ENCODE data around the gene CA5B. TPM values are rescaled to one million over a fixed set of nuclear protein-coding genes. Genes with fewer than 3 reads are reported as not detected.
"Not testable (repeated sequence)": the region's sequence is repeated elsewhere in the genome, so short reads cannot be mapped to it uniquely, and the experiment has no call there.

CA5B gene
- polyA plus RNA-seq, 4 donors, result 0.22 to 3.0 (median 1.3) TPM

DNA sequence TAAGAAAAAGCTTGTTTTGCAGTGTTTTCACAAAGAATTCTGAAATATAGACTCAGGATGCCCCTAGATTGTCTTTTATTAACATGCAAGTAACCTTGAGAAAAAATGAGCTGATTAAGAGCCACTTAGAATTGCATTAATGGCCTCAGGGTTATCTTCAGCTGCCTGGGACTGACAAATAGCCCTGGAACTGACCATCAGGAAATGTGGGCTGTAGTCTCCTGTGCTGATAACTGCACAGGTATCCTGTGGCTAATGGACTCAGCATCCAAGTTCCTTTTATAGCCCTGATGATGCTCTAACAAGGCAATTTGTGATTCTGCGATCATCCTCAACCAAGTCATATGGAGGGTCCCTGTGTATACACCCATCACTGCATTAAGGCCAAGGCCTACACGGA is 17.0 kb downstream of the CA5B start:
- 87 to 94% (median 92%) methylated on average over 2 of the region's 2 CpGs for WGBS, 3 donors
- DNase-seq, result no peak
- Histone ChIP-seq H3K4me3 (ENCODE audit: low read depth in 1 of 3, low read length in 3 of 3) (no peak overlapping the region), H3K27me3 (ENCODE audit: control insufficient read depth in 3 of 3, insufficient read depth in 3 of 3, low read length in 3 of 3) (no peaks in the 10 kb centered on the region), H3K4me1 (ENCODE audit: control insufficient read depth in 3 of 3, insufficient read depth in 2 of 3, low read depth in 1 of 3, low read length in 2 of 3) (no peaks in the 10 kb centered on the region), H3K36me3 (ENCODE audit: control insufficient read depth in 3 of 3, insufficient read depth in 2 of 3, low read depth in 1 of 3, low read length in 3 of 3) (no peaks in the 10 kb centered on the region), H3K27ac (ENCODE audit: low read depth in 1 of 3, low read length in 2 of 3) (no peak overlapping the region), H3K9me3 (ENCODE audit: control insufficient read depth in 2 of 2, insufficient read depth in 1 of 2, low read depth in 1 of 2, low read length in 1 of 2) (no peaks in the 10 kb centered on the region)
- no peak for FAIRE-seq

DNA sequence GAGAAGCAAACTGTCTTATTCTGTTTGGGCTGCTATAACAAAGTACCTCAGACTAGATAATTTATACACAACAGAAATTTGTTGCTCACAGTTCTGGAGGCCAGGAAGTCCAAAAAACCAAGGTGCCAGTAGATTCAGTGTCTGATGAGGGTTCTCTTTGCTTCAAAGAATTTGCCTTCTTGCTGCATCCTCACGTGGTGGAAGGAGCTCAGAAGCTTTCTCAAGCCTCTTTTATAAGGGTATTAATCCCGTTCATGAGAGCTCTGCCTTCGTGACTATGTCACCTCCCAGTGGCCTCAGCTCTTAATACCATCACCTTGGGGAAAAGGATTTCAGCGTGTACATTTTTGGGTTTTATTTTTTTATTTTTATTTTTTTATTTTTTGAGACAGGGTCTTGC is 20.1 kb downstream of the CA5B start:
- Histone ChIP-seq H3K4me3 (ENCODE audit: low read depth in 1 of 3, low read length in 3 of 3) (no peak overlapping the region), H3K27ac (ENCODE audit: low read depth in 1 of 3, low read length in 2 of 3) (no peak overlapping the region), H3K27me3 (ENCODE audit: control insufficient read depth in 3 of 3, insufficient read depth in 3 of 3, low read length in 3 of 3) (no peaks in the 10 kb centered on the region), H3K4me1 (ENCODE audit: control insufficient read depth in 3 of 3, insufficient read depth in 2 of 3, low read depth in 1 of 3, low read length in 2 of 3) (no peaks in the 10 kb centered on the region), H3K36me3 (ENCODE audit: control insufficient read depth in 3 of 3, insufficient read depth in 2 of 3, low read depth in 1 of 3, low read length in 3 of 3) (no peaks in the 10 kb centered on the region), H3K9me3 (ENCODE audit: control insufficient read depth in 2 of 2, insufficient read depth in 1 of 2, low read depth in 1 of 2, low read length in 1 of 2) (no peaks in the 10 kb centered on the region)
- no peak for DNase-seq
- 70 to 78% (median 74%) methylated on average over 4 of the region's 4 CpGs for WGBS, 3 donors
- no peak for FAIRE-seq

DNA sequence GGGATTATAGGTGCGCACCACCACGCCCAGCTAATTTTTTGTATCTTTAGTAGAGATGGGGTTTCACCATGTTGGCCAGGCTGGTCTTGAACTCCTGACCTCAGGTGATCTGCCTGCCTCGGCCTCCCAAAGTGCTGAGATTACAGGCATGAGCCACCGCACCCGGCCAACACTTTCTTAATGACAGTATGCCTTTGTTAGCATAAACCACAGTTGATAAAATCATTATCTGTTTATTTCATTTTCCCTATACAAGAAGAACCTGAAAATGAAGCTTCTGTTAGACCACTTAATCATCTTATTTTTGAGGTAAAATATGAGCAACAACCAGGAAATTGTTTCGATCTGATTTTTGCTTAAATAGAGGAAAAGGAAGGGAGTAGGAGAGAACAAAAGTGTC is 21.8 kb downstream of the CA5B start:
- H3K27me3 ChIP-seq (ENCODE audit: control insufficient read depth in 3 of 3, insufficient read depth in 3 of 3, low read length in 3 of 3), result not testable (repeated sequence)

DNA sequence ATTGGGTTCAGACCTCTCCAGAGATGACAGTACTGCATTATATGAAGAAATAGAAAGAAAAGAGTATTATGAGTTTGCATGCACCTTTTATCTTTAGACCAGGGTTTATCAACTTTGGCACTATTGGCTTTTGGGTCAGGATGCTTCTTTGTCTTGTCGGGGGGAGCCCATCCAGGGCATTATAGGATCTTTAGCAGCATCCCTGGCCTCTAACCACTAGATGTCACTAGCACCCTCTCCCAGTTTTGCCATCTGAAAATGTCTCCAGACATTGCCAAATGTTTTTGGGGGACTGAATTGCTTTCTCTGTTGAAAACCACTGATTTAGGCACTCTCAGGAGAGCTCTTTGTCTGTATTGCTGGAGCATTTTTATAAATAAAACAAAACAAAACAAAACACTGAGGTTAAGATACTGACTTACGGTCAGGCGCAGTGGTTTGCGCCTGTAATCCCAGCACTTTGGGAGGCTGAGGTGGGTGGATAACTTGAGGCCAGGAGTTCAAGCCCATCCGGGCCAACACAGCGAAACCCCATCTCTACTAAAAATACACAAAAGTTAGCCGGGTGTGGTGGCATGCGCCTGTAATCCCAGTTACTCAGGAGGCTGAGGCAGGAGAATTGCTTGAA is 23.6 kb downstream of the CA5B start:
- Histone ChIP-seq H3K9me3 (ENCODE audit: control insufficient read depth in 2 of 2, insufficient read depth in 1 of 2, low read depth in 1 of 2, low read length in 1 of 2) (peaks cover 0 to 3% of the 10 kb centered on the region in 2 donors), H3K27ac (ENCODE audit: low read depth in 1 of 3, low read length in 2 of 3) (no peak overlapping the region), H3K36me3 (ENCODE audit: control insufficient read depth in 3 of 3, insufficient read depth in 2 of 3, low read depth in 1 of 3, low read length in 3 of 3) (no peaks in the 10 kb centered on the region), H3K4me1 (ENCODE audit: control insufficient read depth in 3 of 3, insufficient read depth in 2 of 3, low read depth in 1 of 3, low read length in 2 of 3) (no peaks in the 10 kb centered on the region), H3K4me3 (ENCODE audit: low read depth in 1 of 3, low read length in 3 of 3) (no peak overlapping the region), H3K27me3 (ENCODE audit: control insufficient read depth in 3 of 3, insufficient read depth in 3 of 3, low read length in 3 of 3) (no peaks in the 10 kb centered on the region)
- DNase-seq (peak; percentile 17 to 25), FAIRE-seq (no peak)
- 79 to 86% (median 80%) methylated on average over 8 of the region's 8 CpGs for WGBS, 3 donors

More for the DNA sequence above, 21.8 kb downstream of the CA5B start:
- H3K9me3 ChIP-seq (ENCODE audit: control insufficient read depth in 2 of 2, insufficient read depth in 1 of 2, low read depth in 1 of 2, low read length in 1 of 2); H3K4me3 ChIP-seq (ENCODE audit: low read depth in 1 of 3, low read length in 3 of 3); H3K4me1 ChIP-seq (ENCODE audit: control insufficient read depth in 3 of 3, insufficient read depth in 2 of 3, low read depth in 1 of 3, low read length in 2 of 3); H3K36me3 ChIP-seq (ENCODE audit: control insufficient read depth in 3 of 3, insufficient read depth in 2 of 3, low read depth in 1 of 3, low read length in 3 of 3); FAIRE-seq; H3K27ac ChIP-seq (ENCODE audit: low read depth in 1 of 3, low read length in 2 of 3); DNase-seq: not testable (repeated sequence)
- WGBS, 3 donors, result 82 to 97% (median 83%) methylated on average over 5 to 6 of the region's 6 CpGs

DNA sequence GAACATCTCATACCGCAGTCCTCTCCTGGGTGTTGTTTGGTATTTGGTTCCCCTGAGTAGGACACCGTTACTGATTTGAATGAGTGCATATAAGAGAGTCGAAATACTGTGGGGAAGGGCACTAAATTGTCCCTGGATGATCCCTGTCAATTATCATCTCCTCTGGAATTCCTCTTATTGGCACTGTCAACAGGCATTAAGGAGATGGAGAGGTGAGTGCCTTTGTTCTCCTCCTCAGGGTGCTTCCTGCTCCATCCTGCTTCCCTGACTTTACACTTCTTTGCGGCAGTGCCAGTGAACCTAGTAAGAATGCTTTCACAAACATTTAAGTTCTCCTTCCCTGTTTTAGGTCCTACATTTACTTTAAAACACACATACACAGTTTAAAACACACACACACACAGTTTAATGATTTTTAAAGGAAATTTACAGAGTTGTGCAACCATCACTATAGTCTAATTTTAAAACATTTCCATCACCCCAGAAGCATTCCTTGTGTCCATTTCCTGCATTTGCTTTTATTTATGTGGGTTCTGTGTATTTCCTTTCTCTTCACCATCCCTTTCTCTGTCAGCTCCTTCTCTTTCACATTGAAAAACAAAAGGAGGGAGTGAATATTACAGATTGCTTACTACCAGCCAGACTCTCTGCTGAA is 31.4 kb downstream of the CA5B start:
- no peaks in the 10 kb centered on the region for H3K36me3 ChIP-seq (ENCODE audit: control insufficient read depth in 3 of 3, insufficient read depth in 2 of 3, low read depth in 1 of 3, low read length in 3 of 3)
- DNase-seq (no peak), FAIRE-seq (no peak)
- no peaks in the 10 kb centered on the region for H3K4me1 ChIP-seq (ENCODE audit: control insufficient read depth in 3 of 3, insufficient read depth in 2 of 3, low read depth in 1 of 3, low read length in 2 of 3)
- WGBS, 3 donors, result 73 to 90% (median 89%) methylated on average over 4 of the region's 4 CpGs
- H3K9me3 ChIP-seq (ENCODE audit: control insufficient read depth in 2 of 2, insufficient read depth in 1 of 2, low read depth in 1 of 2, low read length in 1 of 2), result no peaks in the 10 kb centered on the region
- H3K27me3 ChIP-seq (ENCODE audit: control insufficient read depth in 3 of 3, insufficient read depth in 3 of 3, low read length in 3 of 3), result no peaks in the 10 kb centered on the region
- no peak overlapping the region for H3K4me3 ChIP-seq (ENCODE audit: low read depth in 1 of 3, low read length in 3 of 3)
- no peak overlapping the region for H3K27ac ChIP-seq (ENCODE audit: low read depth in 1 of 3, low read length in 2 of 3)

DNA sequence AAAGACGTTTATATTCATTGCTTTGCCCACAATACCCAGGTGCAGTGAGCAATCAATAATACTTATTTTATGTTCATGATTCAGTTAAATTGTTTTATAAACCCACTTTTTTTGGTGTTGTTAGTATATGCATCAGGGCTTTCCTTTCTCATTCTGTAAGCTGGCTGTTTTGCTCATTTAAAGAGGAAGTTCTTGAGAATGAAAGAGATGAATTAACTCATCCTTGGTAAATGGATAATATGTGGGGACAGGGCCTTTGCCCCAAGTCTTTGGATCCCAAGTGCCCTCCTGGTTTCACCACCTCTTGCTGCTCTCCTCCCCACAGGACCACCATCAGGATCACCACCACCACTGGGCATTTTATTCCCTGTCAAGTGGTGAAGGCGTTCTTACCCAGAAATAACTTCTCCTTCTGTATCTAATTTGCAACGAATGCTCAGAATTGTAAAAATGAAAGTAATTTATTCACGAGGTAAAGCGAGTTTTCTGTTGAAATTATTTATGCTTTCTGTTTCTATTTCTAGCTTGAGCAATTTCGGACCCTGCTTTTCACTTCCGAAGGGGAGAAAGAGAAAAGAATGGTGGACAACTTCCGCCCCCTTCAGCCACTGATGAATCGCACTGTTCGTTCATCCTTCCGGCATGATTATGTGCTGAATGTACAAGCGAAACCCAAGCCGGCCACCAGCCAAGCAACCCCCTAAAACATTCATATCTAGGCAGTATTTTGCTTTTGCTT is 44.1 kb downstream of the CA5B start:
- Histone ChIP-seq H3K4me3 (ENCODE audit: low read depth in 1 of 3, low read length in 3 of 3) (no peak overlapping the region), H3K27me3 (ENCODE audit: control insufficient read depth in 3 of 3, insufficient read depth in 3 of 3, low read length in 3 of 3) (no peaks in the 10 kb centered on the region), H3K9me3 (ENCODE audit: control insufficient read depth in 2 of 2, insufficient read depth in 1 of 2, low read depth in 1 of 2, low read length in 1 of 2) (no peaks in the 10 kb centered on the region), H3K36me3 (ENCODE audit: control insufficient read depth in 3 of 3, insufficient read depth in 2 of 3, low read depth in 1 of 3, low read length in 3 of 3) (peaks cover 0 to 3% (median 0%) of the 10 kb centered on the region in 3 donors), H3K4me1 (ENCODE audit: control insufficient read depth in 3 of 3, insufficient read depth in 2 of 3, low read depth in 1 of 3, low read length in 2 of 3) (no peaks in the 10 kb centered on the region), H3K27ac (ENCODE audit: low read depth in 1 of 3, low read length in 2 of 3) (peak overlapping the region in 2 of 3 donors; percentile 56 to 80)
- peak in 1 of 2 donors; percentile 13 for DNase-seq
- 63 to 78% (median 65%) methylated on average over 13 of the region's 13 CpGs for WGBS, 3 donors
- no peak for FAIRE-seq

DNA sequence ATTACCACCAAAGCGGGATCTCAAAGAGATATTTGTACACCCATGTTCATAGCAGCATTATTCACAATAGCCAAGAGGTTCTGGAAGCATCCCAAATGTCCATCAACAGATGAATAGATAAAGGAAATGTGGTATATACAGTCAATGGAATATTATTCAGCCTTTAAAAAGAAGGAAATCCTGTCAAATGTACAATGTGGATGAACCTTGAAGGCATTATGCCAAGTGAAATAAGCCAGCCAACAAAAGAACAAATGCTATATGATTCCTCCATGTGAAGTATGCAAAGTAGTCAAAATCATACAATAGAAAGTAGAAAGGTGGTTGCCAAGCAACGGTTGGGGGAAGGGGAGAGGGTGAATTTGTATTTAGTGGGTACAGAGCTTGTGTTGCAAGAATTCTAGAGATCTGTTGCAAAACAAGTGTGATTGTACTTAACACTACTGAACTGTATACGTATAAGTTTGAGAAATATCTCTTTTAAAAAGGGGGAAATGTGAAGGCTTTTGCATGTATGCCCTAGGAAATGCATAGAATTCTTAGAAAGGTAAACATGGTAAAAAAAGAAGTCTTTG is 47.2 kb downstream of the CA5B start:
- FAIRE-seq (no peak), DNase-seq (no peak)
- Histone ChIP-seq H3K36me3 (ENCODE audit: control insufficient read depth in 3 of 3, insufficient read depth in 2 of 3, low read depth in 1 of 3, low read length in 3 of 3) (peaks cover 0 to 3% (median 0%) of the 10 kb centered on the region in 3 donors), H3K27me3 (ENCODE audit: control insufficient read depth in 3 of 3, insufficient read depth in 3 of 3, low read length in 3 of 3) (no peaks in the 10 kb centered on the region), H3K4me1 (ENCODE audit: control insufficient read depth in 3 of 3, insufficient read depth in 2 of 3, low read depth in 1 of 3, low read length in 2 of 3) (peaks cover 0 to 3% (median 0%) of the 10 kb centered on the region in 3 donors), H3K4me3 (ENCODE audit: low read depth in 1 of 3, low read length in 3 of 3) (no peak overlapping the region), H3K27ac (ENCODE audit: low read depth in 1 of 3, low read length in 2 of 3) (no peak overlapping the region), H3K9me3 (ENCODE audit: control insufficient read depth in 2 of 2, insufficient read depth in 1 of 2, low read depth in 1 of 2, low read length in 1 of 2) (no peaks in the 10 kb centered on the region)
- WGBS, 3 donors, result 91 to 94% (median 92%) methylated on average over 3 of the region's 3 CpGs

DNA sequence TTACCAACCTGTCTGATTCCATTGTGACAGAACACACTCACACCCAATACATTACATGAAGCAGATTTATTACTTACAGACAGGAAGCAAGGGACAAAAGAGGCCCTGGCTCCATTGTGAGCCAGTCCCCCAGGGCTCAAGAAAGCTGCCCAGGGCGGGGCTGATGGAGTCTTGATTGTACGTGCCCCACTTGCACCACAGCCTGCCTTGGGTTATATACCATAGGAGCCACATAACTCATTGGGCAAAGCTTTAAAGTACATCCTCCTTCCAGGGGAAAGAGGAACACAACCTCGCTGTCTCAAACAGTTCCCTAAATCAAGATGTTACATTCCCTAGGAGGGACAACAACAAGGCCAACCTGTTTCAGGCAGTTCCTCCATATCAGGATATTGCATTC is 48.8 kb downstream of the CA5B start:
- Histone ChIP-seq H3K27ac (ENCODE audit: low read depth in 1 of 3, low read length in 2 of 3) (no peak overlapping the region), H3K27me3 (ENCODE audit: control insufficient read depth in 3 of 3, insufficient read depth in 3 of 3, low read length in 3 of 3) (no peaks in the 10 kb centered on the region), H3K9me3 (ENCODE audit: control insufficient read depth in 2 of 2, insufficient read depth in 1 of 2, low read depth in 1 of 2, low read length in 1 of 2) (no peaks in the 10 kb centered on the region), H3K4me3 (ENCODE audit: low read depth in 1 of 3, low read length in 3 of 3) (no peak overlapping the region), H3K4me1 (ENCODE audit: control insufficient read depth in 3 of 3, insufficient read depth in 2 of 3, low read depth in 1 of 3, low read length in 2 of 3) (peaks cover 0 to 3% (median 0%) of the 10 kb centered on the region in 3 donors), H3K36me3 (ENCODE audit: control insufficient read depth in 3 of 3, insufficient read depth in 2 of 3, low read depth in 1 of 3, low read length in 3 of 3) (peaks cover 0 to 3% (median 0%) of the 10 kb centered on the region in 3 donors)
- DNase-seq (no peak), FAIRE-seq (no peak)
- 77 to 93% (median 85%) methylated on average over 3 of the region's 3 CpGs for whole genome bisulfite sequencing, 3 donors
